ENCODE measurements around the gene DCAF8L2. TPM values are rescaled to one million over a fixed set of nuclear protein-coding genes. Genes with fewer than 3 reads are reported as not detected.

Gene DCAF8L2
- total and polyA plus RNA-seq, 9 of the 15 experiments (the other 6 are each of a cell fraction or from before 2014, with no cell fraction given) = not detected

- POLR2A ChIA-PET = no interaction called here
- Histone ChIP-seq H3K36me3 (ENCODE audit: control insufficient read depth, insufficient read depth, low read length) (no peaks in the 10 kb centered on the region), H3K4me1 (replicated peaks in 1 of 2; ENCODE audit: control insufficient read depth in 2 of 2, insufficient read depth in 2 of 2, low read length in 2 of 2) (no peaks in the 10 kb centered on the region), H3K4me2 (ENCODE audit: insufficient read depth, low read length) (no peak overlapping the region), H3K9me1 (ENCODE audit: control insufficient read depth, insufficient read depth, low read length) (no peaks in the 10 kb centered on the region), H3K27ac (ENCODE audit: extremely low read depth, low read depth, low read length) (no peak overlapping the region), H3K27me3 (ENCODE audit: control insufficient read depth in 2 of 2, insufficient read depth in 2 of 2, low read length in 2 of 2) (no peaks in the 10 kb centered on the region), H3K9me3 (replicated peaks; ENCODE audit: control insufficient read depth, insufficient read depth, low read depth, low read length) (no peaks in the 10 kb centered on the region), H2AFZ (ENCODE audit: low read depth, low read length) (no peak overlapping the region), H3K9ac (ENCODE audit: insufficient read depth in 1 of 2, low read depth in 2 of 2, low read length in 2 of 2) (no peak overlapping the region), H4K20me1 (replicated peaks; ENCODE audit: control insufficient read depth, insufficient read depth, low read length) (no peaks in the 10 kb centered on the region), H3K79me2 (ENCODE audit: control insufficient read depth, insufficient read depth, low read length) (no peaks in the 10 kb centered on the region), H3K4me3 (no peak overlapping the region)
- CTCF ChIA-PET (ENCODE audit: low intra/inter-chr PET ratio) = no interaction called here
- TF ChIP-seq SNIP1 (IDR thresholded peaks at IDR 0.05; ENCODE audit: low read depth) (no peak), MAFF (IDR thresholded peaks at IDR 0.05; ENCODE audit: low read length) (no peak), USF1 (CRISPR knock-in tag; IDR thresholded peaks at IDR 0.05) (no peak)
- intact Hi-C loops (cut with micrococcal nuclease) (no loop called here), in situ Hi-C loops (cut with MboI) (no loop called here)
- FAIRE-seq (no peak), DNase-seq (ENCODE audit: extremely low read depth in 1 of 4, low spot score in 3 of 4) (no peak), ATAC-seq (no peak)
- 0% methylated on average over 1 of the region's 2 CpGs for WGBS (ENCODE audit: insufficient coverage, low coverage, missing lambda C conversion rate)
- no TSS peak for BruUV-seq (replicated peaks)
These were observed 161.8 kb downstream of the DCAF8L2 start for GRCh38 chrX:27751976-27752375.

GRCh38 chrX:27765718-27766117 lies 175.6 kb downstream of the DCAF8L2 start:
- in situ Hi-C loops (cut with MboI) (no loop called here), intact Hi-C loops (cut with micrococcal nuclease) (no loop called here)
- CTCF ChIA-PET (ENCODE audit: low intra/inter-chr PET ratio) = no interaction called here
- Histone ChIP-seq H3K4me1 (replicated peaks in 1 of 2; ENCODE audit: control insufficient read depth in 2 of 2, insufficient read depth in 2 of 2, low read length in 2 of 2) (no peaks in the 10 kb centered on the region), H3K27me3 (ENCODE audit: control insufficient read depth in 2 of 2, insufficient read depth in 2 of 2, low read length in 2 of 2) (no peaks in the 10 kb centered on the region), H3K27ac (ENCODE audit: extremely low read depth, low read depth, low read length) (no peak overlapping the region), H3K4me3 (no peak overlapping the region), H3K9ac (ENCODE audit: insufficient read depth in 1 of 2, low read depth in 2 of 2, low read length in 2 of 2) (no peak overlapping the region), H4K20me1 (replicated peaks; ENCODE audit: control insufficient read depth, insufficient read depth, low read length) (no peaks in the 10 kb centered on the region), H3K79me2 (ENCODE audit: control insufficient read depth, insufficient read depth, low read length) (no peaks in the 10 kb centered on the region), H3K9me1 (ENCODE audit: control insufficient read depth, insufficient read depth, low read length) (no peaks in the 10 kb centered on the region), H3K36me3 (ENCODE audit: control insufficient read depth, insufficient read depth, low read length) (no peaks in the 10 kb centered on the region), H3K4me2 (ENCODE audit: insufficient read depth, low read length) (no peak overlapping the region), H2AFZ (ENCODE audit: low read depth, low read length) (no peak overlapping the region), H3K9me3 (replicated peaks; ENCODE audit: control insufficient read depth, insufficient read depth, low read depth, low read length) (no peaks in the 10 kb centered on the region)
- WGBS (ENCODE audit: insufficient coverage, low coverage, missing lambda C conversion rate) = 0% methylated on average over 6 of the region's 12 CpGs
- POLR2A ChIA-PET = no interaction called here
- no peak for TF ChIP-seq PHF20 (IDR thresholded peaks at IDR 0.05; ENCODE audit: partially characterized antibody)
- TF ChIP-seq GTF2A2 (tag; IDR thresholded peaks at IDR 0.05) = no peak
- no peak for TF ChIP-seq NFE2 (IDR thresholded peaks at IDR 0.05; ENCODE audit: low read depth)
- TF ChIP-seq TRIM28 (IDR thresholded peaks at IDR 0.05) = no peak
- no TSS peak for BruUV-seq (replicated peaks)
- DNase-seq (ENCODE audit: extremely low read depth in 1 of 4, low spot score in 3 of 4) (no peak), ATAC-seq (no peak), FAIRE-seq (no peak)

Measured in K562 (cell line).